HL-60/S4 treated with phorbol 12-myristate 13-acetate at 8.2 ng/mL for 4 days and 3 days (cell line): Measurements from ENCODE around the gene CCNH.

ENCODE experiments used
- in situ Hi-C: fragments of 300-500 bp; cut with MboI; formaldehyde crosslinking; loops from 2 replicates; pipeline ENCODE4 v1.15.0; 2022; ENCODE audit warnings: low sequenced_read_pairs

CCNH gene

GRCh38 chr5:87403899-87404298 lies 8.8 kb downstream of the CCNH start:
- in situ Hi-C loops = no loop called here

GRCh38 chr5:87403409-87403808 lies 9.3 kb downstream of the CCNH start:
- in situ Hi-C loops = no loop called here

GRCh38 chr5:87401626-87402025 lies 11.1 kb downstream of the CCNH start:
- in situ Hi-C loops = no loop called here

- in situ Hi-C loops = no loop called here
These were observed 12.3 kb downstream of the CCNH start for GRCh38 chr5:87400305-87400899.

- in situ Hi-C loops = no loop called here
These were observed 13.0 kb downstream of the CCNH start for GRCh38 chr5:87399720-87400119.

GRCh38 chr5:87398981-87399614 lies 13.6 kb downstream of the CCNH start:
- in situ Hi-C loops = no loop called here

- in situ Hi-C loops = no loop called here
These were observed 18.1 kb downstream of the CCNH start for GRCh38 chr5:87394411-87395165.

GRCh38 chr5:87393331-87393730 lies 19.4 kb downstream of the CCNH start:
- in situ Hi-C loops = no loop called here

- in situ Hi-C loops = no loop called here
These were observed 19.9 kb downstream of the CCNH start for GRCh38 chr5:87392801-87393200.

GRCh38 chr5:87392170-87392569 lies 20.6 kb downstream of the CCNH start:
- in situ Hi-C loops = no loop called here

- in situ Hi-C loops = no loop called here
These were observed 22.0 kb downstream of the CCNH start for GRCh38 chr5:87390576-87391199.

- in situ Hi-C loops = no loop called here
These were observed 22.7 kb downstream of the CCNH start for GRCh38 chr5:87390075-87390474.

GRCh38 chr5:87389296-87390034 lies 23.3 kb downstream of the CCNH start:
- in situ Hi-C loops = no loop called here

GRCh38 chr5:87388129-87388528 lies 24.6 kb downstream of the CCNH start:
- in situ Hi-C loops = no loop called here

GRCh38 chr5:87385802-87386201 lies 26.9 kb downstream of the CCNH start:
- in situ Hi-C loops = no loop called here

- in situ Hi-C loops = no loop called here
These were observed 29.5 kb downstream of the CCNH start for GRCh38 chr5:87383216-87383615.

- in situ Hi-C loops = no loop called here
These were observed 30.5 kb downstream of the CCNH start for GRCh38 chr5:87382224-87382623.

GRCh38 chr5:87372705-87373104 lies 40.0 kb downstream of the CCNH start:
- in situ Hi-C loops = no loop called here

GRCh38 chr5:87369431-87369830 lies 43.3 kb downstream of the CCNH start:
- in situ Hi-C loops = no loop called here

GRCh38 chr5:87368601-87369000 lies 44.1 kb downstream of the CCNH start:
- in situ Hi-C loops = no loop called here

- in situ Hi-C loops = no loop called here
These were observed 45.5 kb downstream of the CCNH start for GRCh38 chr5:87367243-87367642.
